Osteocyte (in vitro differentiated cells): ENCODE data around the gene TEX10. TPM values are rescaled to one million over a fixed set of nuclear protein-coding genes. Genes with fewer than 3 reads are reported as not detected.

Experiments
- DNase-seq: peaks from one replicate; pipeline ENCODE4 v3.0.0; 2021; ENCODE audit warnings: mixed read lengths; ENCODE audit not compliant: unreplicated experiment; ENCODE audit errors: extremely low spot score
- H3K27ac Mint-ChIP-seq: one replicate; pipeline ENCODE4 v1.8.0; 2021; ENCODE audit warnings: mild to moderate bottlenecking, mixed read lengths; ENCODE audit not compliant: unreplicated experiment
- H3K27me3 Mint-ChIP-seq: one replicate; pipeline ENCODE4 v1.8.0; 2021; ENCODE audit warnings: mixed read lengths; ENCODE audit not compliant: unreplicated experiment
- H3K36me3 Mint-ChIP-seq: one replicate; pipeline ENCODE4 v1.8.0; 2021; ENCODE audit warnings: mixed read lengths; ENCODE audit not compliant: unreplicated experiment
- H3K4me1 Mint-ChIP-seq: one replicate; pipeline ENCODE4 v1.8.0; 2021; ENCODE audit warnings: mixed read lengths; ENCODE audit not compliant: unreplicated experiment
- H3K4me3 Mint-ChIP-seq: one replicate; pipeline ENCODE4 v1.8.0; 2021; ENCODE audit warnings: mild to moderate bottlenecking, moderate library complexity, mixed read lengths; ENCODE audit not compliant: unreplicated experiment
- H3K9me3 Mint-ChIP-seq: one replicate; pipeline ENCODE4 v1.8.0; 2021; ENCODE audit warnings: mixed read lengths; ENCODE audit not compliant: unreplicated experiment
- CTCF ChIP-seq: fragments of 200-600 bp; sonication (generic); IDR thresholded peaks from 2 replicates; pipeline ENCODE4 v1.5.0; 2021; ENCODE audit warnings: antibody characterized with exemption, mild to moderate bottlenecking, moderate library complexity
- total RNA-seq: library from RNA; stranded (reverse); gene quantifications from 2 replicates; pipeline ENCODE4 v1.2.1, GENCODE V29; 2021

Gene TEX10
- total RNA-seq, 1 donor from 2014 or later = 22.5 TPM

- Mint-ChIP-seq H3K9me3 (no peaks in the 10 kb centered on the region), H3K4me1 (no peaks in the 10 kb centered on the region), H3K27ac (no peak overlapping the region), H3K27me3 (no peaks in the 10 kb centered on the region), H3K36me3 (no peaks in the 10 kb centered on the region), H3K4me3 (no peak overlapping the region)
- TF ChIP-seq CTCF = no peak
- DNase-seq = no peak
These were observed 19.9 kb upstream of the TEX10 start for GRCh38 chr9:100372648-100373047.

GRCh38 chr9:100370064-100370723 is 17.5 kb upstream of the TEX10 start:
- H3K4me3 Mint-ChIP-seq = no peak overlapping the region
- TF ChIP-seq CTCF = no peak
- no peaks in the 10 kb centered on the region for H3K27me3 Mint-ChIP-seq
- no peaks in the 10 kb centered on the region for H3K9me3 Mint-ChIP-seq
- H3K4me1 Mint-ChIP-seq = no peaks in the 10 kb centered on the region
- no peak for DNase-seq
- no peak overlapping the region for H3K27ac Mint-ChIP-seq
- no peaks in the 10 kb centered on the region for H3K36me3 Mint-ChIP-seq

GRCh38 chr9:100368672-100369071 is 15.9 kb upstream of the TEX10 start:
- Mint-ChIP-seq H3K9me3 (no peaks in the 10 kb centered on the region), H3K27ac (no peak overlapping the region), H3K36me3 (no peaks in the 10 kb centered on the region), H3K4me3 (no peak overlapping the region), H3K27me3 (no peaks in the 10 kb centered on the region), H3K4me1 (no peaks in the 10 kb centered on the region)
- no peak for DNase-seq
- TF ChIP-seq CTCF = no peak

- no peak overlapping the region for H3K27ac Mint-ChIP-seq
- no peak for TF ChIP-seq CTCF
- no peaks in the 10 kb centered on the region for H3K36me3 Mint-ChIP-seq
- H3K4me1 Mint-ChIP-seq = no peaks in the 10 kb centered on the region
- DNase-seq = no peak
- no peaks in the 10 kb centered on the region for H3K9me3 Mint-ChIP-seq
- no peaks in the 10 kb centered on the region for H3K27me3 Mint-ChIP-seq
- H3K4me3 Mint-ChIP-seq = no peak overlapping the region
These were observed 13.4 kb upstream of the TEX10 start for GRCh38 chr9:100366121-100366520.

- Mint-ChIP-seq H3K4me3 (no peak overlapping the region), H3K36me3 (no peaks in the 10 kb centered on the region), H3K9me3 (no peaks in the 10 kb centered on the region), H3K4me1 (no peaks in the 10 kb centered on the region), H3K27me3 (no peaks in the 10 kb centered on the region), H3K27ac (no peak overlapping the region)
- no peak for TF ChIP-seq CTCF
- no peak for DNase-seq
These were observed 11.3 kb upstream of the TEX10 start for GRCh38 chr9:100364013-100364412.
